ENCODE measurements around the gene ARL9.

- TF ChIP-seq, protein P1, sequence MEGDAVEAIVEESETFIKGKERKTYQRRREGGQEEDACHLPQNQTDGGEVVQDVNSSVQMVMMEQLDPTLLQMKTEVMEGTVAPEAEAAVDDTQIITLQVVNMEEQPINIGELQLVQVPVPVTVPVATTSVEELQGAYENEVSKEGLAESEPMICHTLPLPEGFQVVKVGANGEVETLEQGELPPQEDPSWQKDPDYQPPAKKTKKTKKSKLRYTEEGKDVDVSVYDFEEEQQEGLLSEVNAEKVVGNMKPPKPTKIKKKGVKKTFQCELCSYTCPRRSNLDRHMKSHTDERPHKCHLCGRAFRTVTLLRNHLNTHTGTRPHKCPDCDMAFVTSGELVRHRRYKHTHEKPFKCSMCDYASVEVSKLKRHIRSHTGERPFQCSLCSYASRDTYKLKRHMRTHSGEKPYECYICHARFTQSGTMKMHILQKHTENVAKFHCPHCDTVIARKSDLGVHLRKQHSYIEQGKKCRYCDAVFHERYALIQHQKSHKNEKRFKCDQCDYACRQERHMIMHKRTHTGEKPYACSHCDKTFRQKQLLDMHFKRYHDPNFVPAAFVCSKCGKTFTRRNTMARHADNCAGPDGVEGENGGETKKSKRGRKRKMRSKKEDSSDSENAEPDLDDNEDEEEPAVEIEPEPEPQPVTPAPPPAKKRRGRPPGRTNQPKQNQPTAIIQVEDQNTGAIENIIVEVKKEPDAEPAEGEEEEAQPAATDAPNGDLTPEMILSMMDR (conservative IDR thresholded peaks at IDR 0.05; ENCODE audit: low read length): no peak
- no peak for TF ChIP-seq EZH2phosphoT487 (IDR thresholded peaks at IDR 0.05; ENCODE audit: borderline replicate concordance)
These were observed 25.7 kb downstream of the ARL9 start for GRCh38 chr4:56531149-56531770.

Data from Loucy (cell line).